Ascending aorta (tissue), 2 donors: ENCODE results near the gene GYS1. TPM values are rescaled to one million over a fixed set of nuclear protein-coding genes. Genes with fewer than 3 reads are reported as not detected.
A peak's percentile ranks its signal among the peaks of the same experiment; 100 is the strongest.
"Not testable (repeated sequence)": the region's sequence is repeated elsewhere in the genome, so short reads cannot be mapped to it uniquely, and the experiment has no call there.

Experiments
- DNase-seq, 2 donors: peaks; one replicate each; pipeline ENCODE4 v3.0.0-alpha.2; 2019; ENCODE audit warnings: low spot score in 2 of 2
- H3K27ac ChIP-seq, 2 donors: fragments of 200-600 bp; sonication (generic); one replicate each; pipeline ENCODE4 v1.5.1; 2016 to 2017; ENCODE audit warnings: mild to moderate bottlenecking in 1 of 2
- H3K27me3 ChIP-seq: fragments of 200-600 bp; sonication (generic); one replicate; pipeline ENCODE4 v1.5.1; 2017
- H3K36me3 ChIP-seq, 2 donors: fragments of 200-600 bp; sonication (generic); one replicate each; pipeline ENCODE4 v1.5.1; 2016
- H3K4me1 ChIP-seq, 2 donors: fragments of 200-600 bp; sonication (generic); one replicate each; pipeline ENCODE4 v1.5.1; 2016 to 2017; ENCODE audit warnings: mild to moderate bottlenecking in 1 of 2
- H3K4me3 ChIP-seq, 2 donors: fragments of 200-600 bp; sonication (generic); one replicate each; pipeline ENCODE4 v1.5.1; 2016 to 2017; ENCODE audit warnings: mild to moderate bottlenecking in 1 of 2
- H3K9me3 ChIP-seq, 2 donors: fragments of 200-600 bp; sonication (generic); one replicate each; pipeline ENCODE4 v1.5.1; 2016
- CTCF ChIP-seq, 3 experiments: fragments of 200-600 bp in 2 of 3; fragments of 450-650 bp in 1 of 3; sonication (generic) in 2 of 3; IDR thresholded peaks; one replicate each; pipeline ENCODE4 v1.5.1; 2016 to 2019; ENCODE audit warnings: antibody characterized with exemption in 3 of 3, mild to moderate bottlenecking in 1 of 3, moderate library complexity in 1 of 3
- intact Hi-C: fragments of 100-400 bp; cut with DNase I; formaldehyde crosslinking; loops from one replicate; pipeline ENCODE4 v1.15.1; 2023
- total RNA-seq: library from RNA; depleted of rRNA; stranded (reverse); fragments of >200 nt; gene quantifications from one replicate; pipeline ENCODE4 v1.1.0, GENCODE V29; 2016

GYS1 gene
- total RNA-seq, 1 donor from 2014 or later = 21.8 TPM

DNA sequence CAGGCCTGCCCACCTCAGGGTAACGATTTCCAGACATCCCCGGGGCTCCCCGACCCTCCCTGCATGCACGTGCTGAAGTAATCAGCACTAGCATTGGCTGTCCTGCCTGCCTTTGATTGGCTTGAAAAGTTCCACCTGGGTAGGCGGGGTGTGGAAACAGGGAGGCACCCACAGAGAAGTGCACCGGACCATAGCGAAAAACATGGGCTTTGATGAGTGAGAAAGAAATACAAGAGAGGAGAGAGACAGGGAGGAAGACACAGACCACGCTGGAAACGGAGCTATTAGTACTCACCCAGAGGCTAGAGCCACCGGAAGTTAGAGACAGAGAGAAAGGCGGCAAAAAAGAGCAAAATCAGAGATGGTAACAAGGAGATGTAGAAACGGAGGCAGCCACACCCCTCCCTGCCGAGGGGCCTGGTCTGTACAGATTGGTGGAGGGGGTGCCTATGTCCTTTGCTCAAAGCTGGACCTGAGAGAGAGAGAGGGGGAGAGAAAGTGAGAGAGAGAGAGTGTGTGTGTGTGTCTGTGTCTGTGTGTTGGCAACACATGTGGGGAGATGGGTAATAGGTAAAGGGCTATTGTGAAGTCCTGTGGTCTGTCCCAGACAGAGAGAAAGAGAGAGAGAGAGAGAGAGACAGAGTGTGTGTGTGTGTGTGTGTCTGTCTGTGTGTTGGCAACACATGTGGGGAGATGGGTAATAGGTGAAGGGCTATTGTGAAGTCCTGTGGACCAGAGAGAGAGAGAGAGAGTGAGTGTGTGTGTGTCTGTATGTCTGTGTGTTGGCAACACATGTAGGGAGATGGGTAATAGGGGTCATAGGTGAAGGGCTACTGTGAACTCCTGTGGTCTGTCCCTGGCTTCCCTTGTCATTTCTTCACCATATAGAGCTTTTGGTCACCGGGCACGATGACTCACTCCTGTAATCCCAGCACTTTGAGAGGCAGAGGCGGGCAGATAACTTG, 28.1 kb upstream of the GYS1 start:
- Histone ChIP-seq H3K4me1 (peaks cover 8 to 18% of the 10 kb centered on the region in 2 donors), H3K27me3 (peaks cover 9% of the 10 kb centered on the region), H3K36me3 (peaks cover 0 to 2% of the 10 kb centered on the region in 2 donors), H3K4me3 (no peak overlapping the region), H3K27ac (no peak overlapping the region), H3K9me3 (no peaks in the 10 kb centered on the region)
- intact Hi-C loops = no loop called here
- no peak for TF ChIP-seq CTCF (IDR thresholded peaks at IDR 0.05)
- no peak for DNase-seq

DNA sequence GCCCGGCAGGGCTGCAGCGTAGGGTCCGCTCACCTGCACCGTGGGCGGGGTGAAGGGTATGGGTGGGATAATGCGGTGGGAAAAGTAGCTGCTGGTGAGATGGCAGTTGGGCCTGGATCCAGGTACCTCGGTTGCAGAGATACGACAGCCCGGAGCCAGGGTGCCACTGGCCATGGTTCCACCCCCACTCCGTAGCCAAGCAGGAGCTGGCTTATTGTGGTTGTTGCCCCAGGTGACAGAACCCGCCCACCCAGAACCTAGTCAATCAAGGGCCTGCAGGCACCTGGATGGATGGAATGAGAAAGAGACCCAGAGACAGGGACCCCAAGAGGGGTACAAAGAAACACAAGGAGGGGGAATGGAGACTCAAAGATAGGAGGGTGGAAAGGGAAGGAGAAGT, 27.2 kb upstream of the GYS1 start:
- Histone ChIP-seq H3K4me3 (no peak overlapping the region), H3K27me3 (peaks cover 9% of the 10 kb centered on the region), H3K27ac (no peak overlapping the region), H3K9me3 (no peaks in the 10 kb centered on the region), H3K4me1 (peaks cover 8 to 18% of the 10 kb centered on the region in 2 donors), H3K36me3 (peaks cover 3 to 9% of the 10 kb centered on the region in 2 donors)
- no peak for DNase-seq
- intact Hi-C loops = no loop called here
- TF ChIP-seq CTCF (IDR thresholded peaks at IDR 0.05) = no peak

DNA sequence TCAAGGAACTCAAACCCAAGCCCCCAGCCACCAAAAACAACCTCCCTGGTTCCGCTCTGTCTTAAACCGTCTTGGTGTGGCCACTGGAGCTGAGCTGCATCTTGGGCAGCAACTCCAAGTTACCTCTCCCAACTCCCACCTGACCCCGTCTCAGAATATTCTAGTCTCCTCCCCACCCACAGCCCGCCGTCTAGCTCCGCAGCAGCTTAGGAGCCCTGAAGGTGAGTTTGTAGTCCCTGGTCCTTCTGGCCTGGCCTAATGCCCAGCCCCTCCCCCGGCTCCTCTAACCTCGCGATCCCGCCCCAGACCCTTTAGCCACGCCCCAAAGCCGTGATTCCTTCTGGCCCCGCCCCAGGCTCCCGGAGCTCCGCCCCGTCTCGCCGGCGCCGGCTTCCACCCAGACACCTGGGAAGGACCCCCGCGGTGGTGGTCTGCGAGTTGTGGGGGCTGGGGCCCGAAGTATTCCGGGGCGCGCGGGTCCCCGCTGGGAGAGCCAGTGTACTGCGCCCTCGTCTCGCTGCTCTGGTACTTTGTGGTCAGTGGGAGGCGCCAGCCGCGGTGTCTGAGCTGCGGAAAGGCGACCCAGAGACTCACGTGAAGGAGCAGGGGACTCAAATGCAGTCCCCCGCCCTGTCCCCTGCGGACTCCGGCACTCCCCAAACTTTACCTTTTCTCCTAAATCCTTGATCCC, 26.3 kb upstream of the GYS1 start:
- H3K4me1 ChIP-seq = peaks cover 8 to 18% of the 10 kb centered on the region in 2 donors
- TF ChIP-seq CTCF (IDR thresholded peaks at IDR 0.05) = peak in 1 of 3 experiments; percentile 6

GRCh38 chr19:49018388-49019241, 25.5 kb upstream of the GYS1 start:
- peaks cover 13 to 24% of the 10 kb centered on the region in 2 donors for H3K36me3 ChIP-seq
- intact Hi-C loops, H3K27me3 ChIP-seq, DNase-seq, H3K9me3 ChIP-seq, H3K27ac ChIP-seq: not testable (repeated sequence)
- peaks cover 8 to 18% of the 10 kb centered on the region in 2 donors for H3K4me1 ChIP-seq
- peak overlapping the region; percentile 56 to 65 for H3K4me3 ChIP-seq

More for the DNA sequence above, 26.3 kb upstream of the GYS1 start:
- peaks cover 9% of the 10 kb centered on the region for H3K27me3 ChIP-seq
- H3K9me3 ChIP-seq = no peaks in the 10 kb centered on the region
- DNase-seq = peak in 1 of 2 donors; percentile 71
- H3K4me3 ChIP-seq = peak overlapping the region; percentile 56 to 65
- intact Hi-C loops = no loop called here
- peaks cover 9 to 19% of the 10 kb centered on the region in 2 donors for H3K36me3 ChIP-seq
- H3K27ac ChIP-seq = no peak overlapping the region

- H3K27ac ChIP-seq = no peak overlapping the region
- no peaks in the 10 kb centered on the region for H3K9me3 ChIP-seq
- peak in 1 of 2 donors; percentile 77 for DNase-seq
- H3K4me3 ChIP-seq = peak overlapping the region; percentile 56 to 65
- H3K27me3 ChIP-seq = peaks cover 9% of the 10 kb centered on the region
- peaks cover 8 to 18% of the 10 kb centered on the region in 2 donors for H3K4me1 ChIP-seq
- intact Hi-C loops = no loop called here
- H3K36me3 ChIP-seq = peaks cover 13 to 24% of the 10 kb centered on the region in 2 donors
- TF ChIP-seq CTCF (IDR thresholded peaks at IDR 0.05) = peak; percentile 34 to 56 (median 39)
These were observed 24.7 kb upstream of the GYS1 start for GRCh38 chr19:49017666-49018351.
